ENCODE data around the gene ATP9B.

The ATP9B gene

GRCh38 chr18:79397247-79397829 lies 328.1 kb downstream of the ATP9B start:
- in situ Hi-C loops (cut with HindIII; ENCODE audit: low pct_unique_long_range_greater_than_20kb, low sequenced_read_pairs), result no loop called here

GRCh38 chr18:79397830-79398761 lies 328.9 kb downstream of the ATP9B start:
- in situ Hi-C loops (cut with HindIII; ENCODE audit: low pct_unique_long_range_greater_than_20kb, low sequenced_read_pairs), result no loop called here
- TF ChIP-seq JUND (IDR thresholded peaks at IDR 0.05; ENCODE audit: low read depth), result no peak
- DNase-seq (ENCODE audit: low read depth in 1 of 2, low spot score in 1 of 2), result no peak

More at GRCh38 chr18:79397247-79397829, 328.1 kb downstream of the ATP9B start:
- DNase-seq (ENCODE audit: low read depth in 1 of 2, low spot score in 1 of 2), result no peak
- no peak for TF ChIP-seq JUND (IDR thresholded peaks at IDR 0.05; ENCODE audit: low read depth)

- DNase-seq (ENCODE audit: low read depth in 1 of 2, low spot score in 1 of 2), result no peak
- TF ChIP-seq JUND (IDR thresholded peaks at IDR 0.05; ENCODE audit: low read depth), result no peak
- in situ Hi-C loops (cut with HindIII; ENCODE audit: low pct_unique_long_range_greater_than_20kb, low sequenced_read_pairs), result no loop called here
Observed at GRCh38 chr18:79399275-79400081, 330.3 kb downstream of the ATP9B start.

- in situ Hi-C loops (cut with HindIII; ENCODE audit: low pct_unique_long_range_greater_than_20kb, low sequenced_read_pairs), result no loop called here
- TF ChIP-seq JUND (IDR thresholded peaks at IDR 0.05; ENCODE audit: low read depth), result no peak
- DNase-seq (ENCODE audit: low read depth in 1 of 2, low spot score in 1 of 2), result peak; percentile 48 to 86
Observed at GRCh38 chr18:79400091-79400590, 330.9 kb downstream of the ATP9B start.

GRCh38 chr18:79400591-79401381 lies 331.6 kb downstream of the ATP9B start:
- no peak for TF ChIP-seq JUND (IDR thresholded peaks at IDR 0.05; ENCODE audit: low read depth)
- no peak for DNase-seq (ENCODE audit: low read depth in 1 of 2, low spot score in 1 of 2)
- in situ Hi-C loops (cut with HindIII; ENCODE audit: low pct_unique_long_range_greater_than_20kb, low sequenced_read_pairs), result no loop called here

GRCh38 chr18:79401494-79402208 lies 332.5 kb downstream of the ATP9B start:
- DNase-seq (ENCODE audit: low read depth in 1 of 2, low spot score in 1 of 2), result no peak
- no peak for TF ChIP-seq JUND (IDR thresholded peaks at IDR 0.05; ENCODE audit: low read depth)
- in situ Hi-C loops (cut with HindIII; ENCODE audit: low pct_unique_long_range_greater_than_20kb, low sequenced_read_pairs), result no loop called here

- no peak for TF ChIP-seq JUND (IDR thresholded peaks at IDR 0.05; ENCODE audit: low read depth)
- in situ Hi-C loops (cut with HindIII; ENCODE audit: low pct_unique_long_range_greater_than_20kb, low sequenced_read_pairs), result no loop called here
- no peak for DNase-seq (ENCODE audit: low read depth in 1 of 2, low spot score in 1 of 2)
Observed at GRCh38 chr18:79402209-79402576, 333.0 kb downstream of the ATP9B start.

- TF ChIP-seq JUND (IDR thresholded peaks at IDR 0.05; ENCODE audit: low read depth), result no peak
- in situ Hi-C loops (cut with HindIII; ENCODE audit: low pct_unique_long_range_greater_than_20kb, low sequenced_read_pairs), result no loop called here
- DNase-seq (ENCODE audit: low read depth in 1 of 2, low spot score in 1 of 2), result no peak
Observed at GRCh38 chr18:79402977-79403722, 334.0 kb downstream of the ATP9B start.

GRCh38 chr18:79403723-79404566 lies 334.8 kb downstream of the ATP9B start:
- no peak for DNase-seq (ENCODE audit: low read depth in 1 of 2, low spot score in 1 of 2)
- TF ChIP-seq JUND (IDR thresholded peaks at IDR 0.05; ENCODE audit: low read depth), result no peak
- in situ Hi-C loops (cut with HindIII; ENCODE audit: low pct_unique_long_range_greater_than_20kb, low sequenced_read_pairs), result no loop called here

- in situ Hi-C loops (cut with HindIII; ENCODE audit: low pct_unique_long_range_greater_than_20kb, low sequenced_read_pairs), result no loop called here
- no peak for DNase-seq (ENCODE audit: low read depth in 1 of 2, low spot score in 1 of 2)
- TF ChIP-seq JUND (IDR thresholded peaks at IDR 0.05; ENCODE audit: low read depth), result no peak
Observed at GRCh38 chr18:79404567-79404910, 335.3 kb downstream of the ATP9B start.

All from T47D (cell line).